KMS-11 (cell line): Measurements from ENCODE around the gene AUTS2.

Experiments used
- H2AFZ ChIP-seq: fragments of 200-600 bp; sonication (generic); 2 replicates; pipeline ENCODE4 v1.6.1; 2016; ENCODE audit warnings: antibody characterized with exemption, mixed run types, low read depth
- H3K27ac ChIP-seq: fragments of 200-600 bp; sonication (generic); 2 replicates; pipeline ENCODE4 v1.6.1; 2016; ENCODE audit warnings: mild to moderate bottlenecking, mixed run types
- H3K27me3 ChIP-seq: fragments of 200-600 bp; sonication (generic); 2 replicates; pipeline ENCODE4 v1.6.1; 2017; ENCODE audit warnings: mild to moderate bottlenecking, low read depth, mixed run types, moderate library complexity; ENCODE audit not compliant: insufficient read depth
- H3K36me3 ChIP-seq: fragments of 200-600 bp; sonication (generic); 2 replicates; pipeline ENCODE4 v1.6.1; 2017; ENCODE audit warnings: mild to moderate bottlenecking, mixed run types; ENCODE audit not compliant: insufficient read depth
- H3K4me1 ChIP-seq: fragments of 200-600 bp; sonication (generic); 2 replicates; pipeline ENCODE4 v1.6.1; 2016; ENCODE audit warnings: mild to moderate bottlenecking, low read depth, mixed run types; ENCODE audit not compliant: poor library complexity, severe bottlenecking
- H3K4me2 ChIP-seq: fragments of 200-600 bp; sonication (generic); 2 replicates; pipeline ENCODE4 v1.7.0; 2016; ENCODE audit warnings: mild to moderate bottlenecking, mixed run types
- H3K4me3 ChIP-seq: fragments of 200-600 bp; sonication (generic); IDR thresholded peaks from 2 replicates; pipeline ENCODE4 v1.6.1; 2017; ENCODE audit warnings: low read depth, low read length, mixed read lengths; ENCODE audit not compliant: insufficient read depth
- H3K79me2 ChIP-seq: fragments of 200-600 bp; sonication (generic); 2 replicates; pipeline ENCODE4 v1.6.1; 2016; ENCODE audit warnings: low read depth, mixed run types; ENCODE audit not compliant: insufficient read depth
- H3K9ac ChIP-seq: fragments of 200-600 bp; sonication (generic); 2 replicates; pipeline ENCODE4 v1.6.1; 2016; ENCODE audit warnings: mild to moderate bottlenecking, mixed run types
- H4K20me1 ChIP-seq: fragments of 200-600 bp; sonication (generic); 2 replicates; pipeline ENCODE4 v1.6.1; 2016; ENCODE audit warnings: mild to moderate bottlenecking, mixed run types; ENCODE audit not compliant: insufficient read depth
- TF ChIP-seq, protein P1 (sequence below): fragments of 200-600 bp; sonication (generic); conservative IDR thresholded peaks from 2 replicates; pipeline ENCODE4 v1.6.1; 2017; ENCODE audit warnings: low read depth, mild to moderate bottlenecking, antibody characterized with exemption, low read length, moderate library complexity, mixed read lengths

The AUTS2 gene

GRCh38 chr7:70384024-70384423 lies 785.7 kb downstream of the AUTS2 start:
- TF ChIP-seq, protein P1, sequence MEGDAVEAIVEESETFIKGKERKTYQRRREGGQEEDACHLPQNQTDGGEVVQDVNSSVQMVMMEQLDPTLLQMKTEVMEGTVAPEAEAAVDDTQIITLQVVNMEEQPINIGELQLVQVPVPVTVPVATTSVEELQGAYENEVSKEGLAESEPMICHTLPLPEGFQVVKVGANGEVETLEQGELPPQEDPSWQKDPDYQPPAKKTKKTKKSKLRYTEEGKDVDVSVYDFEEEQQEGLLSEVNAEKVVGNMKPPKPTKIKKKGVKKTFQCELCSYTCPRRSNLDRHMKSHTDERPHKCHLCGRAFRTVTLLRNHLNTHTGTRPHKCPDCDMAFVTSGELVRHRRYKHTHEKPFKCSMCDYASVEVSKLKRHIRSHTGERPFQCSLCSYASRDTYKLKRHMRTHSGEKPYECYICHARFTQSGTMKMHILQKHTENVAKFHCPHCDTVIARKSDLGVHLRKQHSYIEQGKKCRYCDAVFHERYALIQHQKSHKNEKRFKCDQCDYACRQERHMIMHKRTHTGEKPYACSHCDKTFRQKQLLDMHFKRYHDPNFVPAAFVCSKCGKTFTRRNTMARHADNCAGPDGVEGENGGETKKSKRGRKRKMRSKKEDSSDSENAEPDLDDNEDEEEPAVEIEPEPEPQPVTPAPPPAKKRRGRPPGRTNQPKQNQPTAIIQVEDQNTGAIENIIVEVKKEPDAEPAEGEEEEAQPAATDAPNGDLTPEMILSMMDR, result no peak
- Histone ChIP-seq H3K4me1 (no peaks in the 10 kb centered on the region), H3K9ac (no peak overlapping the region), H3K4me3 (no peak overlapping the region), H3K4me2 (no peak overlapping the region), H4K20me1 (no peaks in the 10 kb centered on the region), H3K36me3 (no peaks in the 10 kb centered on the region), H3K27me3 (no peaks in the 10 kb centered on the region), H2AFZ (no peak overlapping the region), H3K79me2 (no peaks in the 10 kb centered on the region), H3K27ac (no peak overlapping the region)

- H3K36me3 ChIP-seq, result no peaks in the 10 kb centered on the region
- TF ChIP-seq, protein P1, result no peak
- no peaks in the 10 kb centered on the region for H4K20me1 ChIP-seq
- no peaks in the 10 kb centered on the region for H3K79me2 ChIP-seq
- H3K4me3 ChIP-seq, result no peak overlapping the region
- no peak overlapping the region for H3K9ac ChIP-seq
- no peak overlapping the region for H3K4me2 ChIP-seq
- H3K4me1 ChIP-seq, result no peaks in the 10 kb centered on the region
- no peak overlapping the region for H2AFZ ChIP-seq
- no peaks in the 10 kb centered on the region for H3K27me3 ChIP-seq
- H3K27ac ChIP-seq, result no peak overlapping the region
Observed at GRCh38 chr7:70384891-70385290, 786.6 kb downstream of the AUTS2 start.

DNA sequence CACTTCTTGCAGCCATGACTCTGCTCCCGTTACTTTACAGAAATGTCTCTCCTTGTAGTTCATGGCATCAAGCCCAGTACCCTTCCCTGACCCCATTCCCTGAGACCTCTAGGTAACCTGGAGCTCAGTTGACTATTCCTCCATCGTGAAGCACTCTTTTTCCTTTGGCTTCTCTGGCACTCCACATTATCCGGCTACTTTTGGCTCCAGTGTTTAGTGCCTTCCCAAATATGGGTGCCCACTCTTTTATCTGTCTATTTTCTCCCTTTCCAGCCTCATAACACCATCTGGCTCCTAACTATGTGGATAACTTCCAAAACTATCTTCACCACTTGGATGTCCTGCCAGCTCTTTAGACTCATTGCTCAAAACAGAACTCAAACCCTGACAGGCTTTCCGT lies 788.9 kb downstream of the AUTS2 start:
- no peak overlapping the region for H3K4me3 ChIP-seq
- H3K27me3 ChIP-seq, result no peaks in the 10 kb centered on the region
- no peaks in the 10 kb centered on the region for H3K4me1 ChIP-seq
- H3K9ac ChIP-seq, result no peak overlapping the region
- no peak overlapping the region for H3K4me2 ChIP-seq
- no peaks in the 10 kb centered on the region for H3K36me3 ChIP-seq
- TF ChIP-seq, protein P1, result no peak
- H3K79me2 ChIP-seq, result no peaks in the 10 kb centered on the region
- no peaks in the 10 kb centered on the region for H4K20me1 ChIP-seq
- H3K27ac ChIP-seq, result no peak overlapping the region
- H2AFZ ChIP-seq, result no peak overlapping the region

- Histone ChIP-seq H3K79me2 (no peaks in the 10 kb centered on the region), H3K27ac (no peak overlapping the region), H3K4me2 (no peak overlapping the region), H2AFZ (no peak overlapping the region), H4K20me1 (no peaks in the 10 kb centered on the region), H3K4me3 (no peak overlapping the region), H3K36me3 (no peaks in the 10 kb centered on the region), H3K4me1 (no peaks in the 10 kb centered on the region), H3K27me3 (no peaks in the 10 kb centered on the region), H3K9ac (no peak overlapping the region)
- TF ChIP-seq, protein P1, result no peak
Observed at GRCh38 chr7:70389531-70390151, 791.4 kb downstream of the AUTS2 start.
